ENCODE results near the gene NCKAP5.

NCKAP5 gene

DNA sequence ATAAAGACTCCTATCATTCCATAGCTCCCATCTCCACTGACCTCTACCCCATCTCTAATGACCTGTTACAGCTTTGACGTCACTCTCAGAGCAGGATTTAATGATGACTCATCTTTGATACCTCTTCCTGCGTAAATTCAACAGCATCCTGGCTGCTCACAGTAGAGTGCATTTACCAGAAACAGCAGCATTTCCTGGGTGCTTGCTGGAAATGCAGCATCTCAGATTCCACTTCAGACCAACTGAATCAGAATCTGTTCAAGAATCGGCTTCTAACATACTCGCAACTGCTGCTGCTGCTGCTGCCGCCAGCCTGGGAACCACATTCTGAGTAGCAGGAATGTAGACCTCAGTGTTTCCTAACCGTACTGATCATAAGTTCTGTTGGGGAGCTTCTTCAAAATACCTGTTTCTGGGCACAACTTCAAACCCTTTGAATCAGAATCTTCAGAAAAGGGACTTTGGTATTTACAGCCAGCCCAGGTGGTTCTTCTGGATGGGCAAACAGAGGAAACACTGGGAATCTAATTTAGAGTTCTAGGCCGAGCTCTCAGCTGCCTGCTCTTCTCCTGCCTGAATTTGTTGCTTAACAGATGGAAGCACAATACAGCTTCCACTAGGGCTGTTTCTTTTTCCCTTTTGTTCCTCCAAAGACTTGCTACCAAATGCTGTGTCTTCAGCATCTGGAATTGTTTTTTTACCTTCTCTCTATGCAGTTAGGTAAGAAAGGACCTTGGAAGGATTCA is 241.4 kb downstream of the NCKAP5 start:
- in situ Hi-C loops (cut with HindIII; ENCODE audit: low pct_unique_long_range_greater_than_20kb, low sequenced_read_pairs): no loop called here
- no peak for DNase-seq (ENCODE audit: low read depth in 1 of 2, low spot score in 1 of 2)
- no peak for TF ChIP-seq JUND (IDR thresholded peaks at IDR 0.05; ENCODE audit: low read depth)

- no peak for TF ChIP-seq JUND (IDR thresholded peaks at IDR 0.05; ENCODE audit: low read depth)
- in situ Hi-C loops (cut with HindIII; ENCODE audit: low pct_unique_long_range_greater_than_20kb, low sequenced_read_pairs): no loop called here
- DNase-seq (ENCODE audit: low read depth in 1 of 2, low spot score in 1 of 2): no peak
Observed at GRCh38 chr2:133324150-133324561, 244.1 kb downstream of the NCKAP5 start.

- TF ChIP-seq JUND (IDR thresholded peaks at IDR 0.05; ENCODE audit: low read depth): no peak
- no peak for DNase-seq (ENCODE audit: low read depth in 1 of 2, low spot score in 1 of 2)
- in situ Hi-C loops (cut with HindIII; ENCODE audit: low pct_unique_long_range_greater_than_20kb, low sequenced_read_pairs): no loop called here
Observed at GRCh38 chr2:133322909-133323308, 245.4 kb downstream of the NCKAP5 start.

DNA sequence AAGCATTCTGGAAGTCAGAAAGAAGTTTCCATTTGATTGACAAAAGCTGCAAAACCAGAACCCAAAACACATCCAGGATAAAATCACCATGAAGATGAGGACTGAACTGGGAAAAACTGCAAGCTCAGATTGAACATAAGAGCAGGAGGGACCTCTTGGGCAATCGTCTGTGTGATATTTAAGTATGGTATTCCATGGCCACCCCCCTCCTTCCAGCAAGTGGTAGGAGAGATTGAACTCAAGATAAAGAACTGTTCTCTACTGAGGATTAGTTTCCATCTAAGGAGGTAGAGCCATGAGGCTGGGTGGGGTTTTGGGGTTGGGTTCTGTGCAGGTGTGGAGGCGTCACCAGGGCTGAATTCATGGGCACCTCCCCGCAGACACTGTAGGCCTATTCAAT is 251.1 kb downstream of the NCKAP5 start:
- TF ChIP-seq JUND (IDR thresholded peaks at IDR 0.05; ENCODE audit: low read depth): no peak
- no peak for DNase-seq (ENCODE audit: low read depth in 1 of 2, low spot score in 1 of 2)
- in situ Hi-C loops (cut with HindIII; ENCODE audit: low pct_unique_long_range_greater_than_20kb, low sequenced_read_pairs): no loop called here

GRCh38 chr2:133316557-133316956 is 251.7 kb downstream of the NCKAP5 start:
- no peak for DNase-seq (ENCODE audit: low read depth in 1 of 2, low spot score in 1 of 2)
- in situ Hi-C loops (cut with HindIII; ENCODE audit: low pct_unique_long_range_greater_than_20kb, low sequenced_read_pairs): no loop called here
- no peak for TF ChIP-seq JUND (IDR thresholded peaks at IDR 0.05; ENCODE audit: low read depth)

- in situ Hi-C loops (cut with HindIII; ENCODE audit: low pct_unique_long_range_greater_than_20kb, low sequenced_read_pairs): no loop called here
- no peak for TF ChIP-seq JUND (IDR thresholded peaks at IDR 0.05; ENCODE audit: low read depth)
- no peak for DNase-seq (ENCODE audit: low read depth in 1 of 2, low spot score in 1 of 2)
Observed at GRCh38 chr2:133315280-133315679, 253.0 kb downstream of the NCKAP5 start.

- in situ Hi-C loops (cut with HindIII; ENCODE audit: low pct_unique_long_range_greater_than_20kb, low sequenced_read_pairs): no loop called here
- no peak for DNase-seq (ENCODE audit: low read depth in 1 of 2, low spot score in 1 of 2)
- TF ChIP-seq JUND (IDR thresholded peaks at IDR 0.05; ENCODE audit: low read depth): no peak
Observed at GRCh38 chr2:133314795-133315194, 253.5 kb downstream of the NCKAP5 start.

- TF ChIP-seq JUND (IDR thresholded peaks at IDR 0.05; ENCODE audit: low read depth): no peak
- DNase-seq (ENCODE audit: low read depth in 1 of 2, low spot score in 1 of 2): no peak
- in situ Hi-C loops (cut with HindIII; ENCODE audit: low pct_unique_long_range_greater_than_20kb, low sequenced_read_pairs): no loop called here
Observed at GRCh38 chr2:133312038-133312729, 256.1 kb downstream of the NCKAP5 start.

GRCh38 chr2:133306236-133306635 is 262.0 kb downstream of the NCKAP5 start:
- no peak for TF ChIP-seq JUND (IDR thresholded peaks at IDR 0.05; ENCODE audit: low read depth)
- no peak for DNase-seq (ENCODE audit: low read depth in 1 of 2, low spot score in 1 of 2)
- in situ Hi-C loops (cut with HindIII; ENCODE audit: low pct_unique_long_range_greater_than_20kb, low sequenced_read_pairs): no loop called here

DNA sequence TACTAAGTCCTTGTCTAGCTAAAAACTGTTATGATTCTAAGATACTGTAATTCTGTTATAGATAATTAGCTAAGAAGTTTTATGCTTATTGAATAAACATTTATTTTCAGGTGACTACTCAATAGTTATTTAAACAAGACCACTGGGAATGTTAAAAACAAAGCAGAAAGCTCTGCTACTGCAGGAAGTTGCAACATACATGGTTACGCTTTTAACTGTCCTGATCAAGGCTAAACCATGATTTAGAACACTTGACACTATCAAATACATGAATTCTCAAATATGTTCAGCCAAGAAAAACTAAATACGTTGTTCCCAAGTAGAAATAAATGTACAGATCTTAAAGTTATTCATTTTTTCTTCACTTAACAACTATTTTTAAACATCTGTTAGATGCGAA is 263.9 kb downstream of the NCKAP5 start:
- in situ Hi-C loops (cut with HindIII; ENCODE audit: low pct_unique_long_range_greater_than_20kb, low sequenced_read_pairs): no loop called here
- no peak for DNase-seq (ENCODE audit: low read depth in 1 of 2, low spot score in 1 of 2)
- no peak for TF ChIP-seq JUND (IDR thresholded peaks at IDR 0.05; ENCODE audit: low read depth)

DNA sequence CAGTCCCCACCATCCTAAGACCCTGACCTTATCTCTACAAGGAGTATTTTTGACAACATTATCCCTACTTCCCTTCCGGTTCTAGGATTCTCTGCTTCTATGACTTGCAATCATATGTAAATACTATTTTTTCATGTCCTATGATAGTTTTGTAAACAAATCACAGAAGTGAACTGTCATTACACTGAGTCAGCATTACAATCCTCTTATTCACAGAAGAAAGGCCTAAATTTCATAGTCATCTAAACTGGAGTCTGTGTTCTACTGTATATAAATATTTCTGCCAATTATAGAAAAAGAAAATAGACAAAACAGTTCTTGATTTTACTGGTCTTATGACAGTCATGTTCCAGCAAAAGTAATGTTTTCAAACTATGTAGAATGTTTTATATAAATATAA is 265.1 kb downstream of the NCKAP5 start:
- DNase-seq (ENCODE audit: low read depth in 1 of 2, low spot score in 1 of 2): no peak
- TF ChIP-seq JUND (IDR thresholded peaks at IDR 0.05; ENCODE audit: low read depth): no peak
- in situ Hi-C loops (cut with HindIII; ENCODE audit: low pct_unique_long_range_greater_than_20kb, low sequenced_read_pairs): no loop called here

DNA sequence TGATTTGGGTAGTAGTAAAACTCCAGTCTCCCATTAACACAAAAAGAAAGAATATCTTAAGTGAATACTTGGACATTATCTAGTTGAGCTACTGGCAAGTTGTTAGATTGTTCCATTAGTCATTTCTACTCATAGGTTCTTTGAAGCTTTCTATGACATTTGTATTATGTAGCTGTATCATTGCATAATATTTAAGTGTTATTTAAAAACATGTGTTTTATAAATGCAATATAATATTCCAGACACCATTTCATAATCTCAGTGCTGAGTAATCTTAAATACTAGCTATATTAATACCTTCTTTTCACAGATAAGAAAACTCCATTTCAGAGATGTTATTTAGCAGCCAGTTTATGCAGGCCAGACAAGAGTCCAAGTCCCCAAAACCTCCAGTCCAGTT is 271.9 kb downstream of the NCKAP5 start:
- no peak for TF ChIP-seq JUND (IDR thresholded peaks at IDR 0.05; ENCODE audit: low read depth)
- in situ Hi-C loops (cut with HindIII; ENCODE audit: low pct_unique_long_range_greater_than_20kb, low sequenced_read_pairs): no loop called here
- no peak for DNase-seq (ENCODE audit: low read depth in 1 of 2, low spot score in 1 of 2)

DNA sequence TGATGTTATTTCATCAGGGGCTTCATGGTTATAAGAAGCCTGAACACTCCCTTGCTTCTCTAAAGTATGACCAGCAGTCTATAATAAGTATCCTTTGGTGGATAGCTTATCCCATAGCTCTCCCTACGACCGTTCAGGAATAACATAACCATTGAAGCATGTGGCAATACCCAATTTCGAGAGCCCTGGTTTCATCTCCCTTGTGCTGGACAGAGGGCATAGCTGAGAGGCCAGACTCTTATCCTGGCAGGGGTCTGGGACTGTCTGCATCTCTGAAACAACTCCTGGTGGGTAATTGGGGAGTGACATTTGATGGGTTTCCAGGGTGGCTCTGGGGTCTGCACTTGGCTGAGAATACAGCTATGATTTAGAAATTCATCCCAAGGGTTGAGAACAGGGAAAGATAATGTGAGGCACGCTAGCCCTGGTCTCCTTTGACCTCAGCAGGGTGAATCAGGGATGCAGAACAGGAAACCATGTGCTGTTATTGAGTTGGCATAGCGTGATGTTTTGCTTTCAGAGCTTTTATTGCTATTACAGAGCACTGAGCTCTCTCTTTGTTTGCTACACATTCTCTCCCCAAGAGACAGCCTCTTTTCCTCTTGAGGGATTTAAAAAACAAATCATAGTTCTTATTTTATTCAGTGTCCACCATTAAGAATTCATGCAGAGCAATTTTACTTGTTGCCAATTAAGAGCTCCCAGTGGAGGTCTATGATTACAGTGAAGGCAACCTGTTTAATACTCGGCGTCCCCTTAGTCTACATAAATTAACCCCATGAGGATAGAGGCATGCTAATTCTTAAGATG is 274.5 kb downstream of the NCKAP5 start:
- no peak for DNase-seq (ENCODE audit: low read depth in 1 of 2, low spot score in 1 of 2)
- TF ChIP-seq JUND (IDR thresholded peaks at IDR 0.05; ENCODE audit: low read depth): no peak
- in situ Hi-C loops (cut with HindIII; ENCODE audit: low pct_unique_long_range_greater_than_20kb, low sequenced_read_pairs): no loop called here
